Peyer's patch (tissue), 4 donors: ENCODE measurements around the gene ITSN2.

Experiments
- POLR2A ChIP-seq, 2 donors: fragments of 450-650 bp; IDR thresholded peaks; one replicate each; pipeline ENCODE4 v1.5.1; 2017; ENCODE audit warnings: antibody characterized with exemption in 2 of 2, mild to moderate bottlenecking in 2 of 2, moderate library complexity in 2 of 2
- TF ChIP-seq, protein P1 (sequence below), 6 experiments: fragments of 450-650 bp in 4 of 6; fragments of 200-600 bp in 2 of 6; sonication (generic) in 1 of 6; IDR thresholded peaks; one replicate each; pipeline ENCODE4 v1.5.1; 2017 to 2019; ENCODE audit warnings: antibody characterized with exemption in 6 of 6, mild to moderate bottlenecking in 3 of 6, moderate library complexity in 1 of 6

DNA sequence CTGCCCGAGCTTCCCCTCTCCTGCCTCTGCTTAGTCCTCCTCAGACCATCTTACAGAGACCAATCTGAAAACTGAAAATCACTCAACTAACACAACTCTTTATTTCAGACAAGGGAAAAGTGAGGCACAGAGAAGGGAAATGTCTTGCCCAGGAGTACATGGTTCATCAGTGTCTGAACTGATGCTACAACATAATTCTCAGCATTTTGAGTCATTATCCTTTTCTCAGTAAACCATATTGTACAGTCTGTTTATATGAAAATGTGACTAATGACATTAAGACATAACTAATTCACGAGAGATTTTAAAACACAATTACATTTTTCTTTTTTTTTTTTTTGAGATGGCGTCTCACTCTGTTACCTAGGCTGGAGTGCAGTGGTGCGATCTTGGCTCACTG, 62.7 kb downstream of the ITSN2 start:
- TF ChIP-seq, protein P1, sequence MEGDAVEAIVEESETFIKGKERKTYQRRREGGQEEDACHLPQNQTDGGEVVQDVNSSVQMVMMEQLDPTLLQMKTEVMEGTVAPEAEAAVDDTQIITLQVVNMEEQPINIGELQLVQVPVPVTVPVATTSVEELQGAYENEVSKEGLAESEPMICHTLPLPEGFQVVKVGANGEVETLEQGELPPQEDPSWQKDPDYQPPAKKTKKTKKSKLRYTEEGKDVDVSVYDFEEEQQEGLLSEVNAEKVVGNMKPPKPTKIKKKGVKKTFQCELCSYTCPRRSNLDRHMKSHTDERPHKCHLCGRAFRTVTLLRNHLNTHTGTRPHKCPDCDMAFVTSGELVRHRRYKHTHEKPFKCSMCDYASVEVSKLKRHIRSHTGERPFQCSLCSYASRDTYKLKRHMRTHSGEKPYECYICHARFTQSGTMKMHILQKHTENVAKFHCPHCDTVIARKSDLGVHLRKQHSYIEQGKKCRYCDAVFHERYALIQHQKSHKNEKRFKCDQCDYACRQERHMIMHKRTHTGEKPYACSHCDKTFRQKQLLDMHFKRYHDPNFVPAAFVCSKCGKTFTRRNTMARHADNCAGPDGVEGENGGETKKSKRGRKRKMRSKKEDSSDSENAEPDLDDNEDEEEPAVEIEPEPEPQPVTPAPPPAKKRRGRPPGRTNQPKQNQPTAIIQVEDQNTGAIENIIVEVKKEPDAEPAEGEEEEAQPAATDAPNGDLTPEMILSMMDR (IDR thresholded peaks at IDR 0.05) = no peak
- no peak for TF ChIP-seq POLR2A (IDR thresholded peaks at IDR 0.05)
